ENCODE results near the gene FRS2. TPM values are rescaled to one million over a fixed set of nuclear protein-coding genes. Genes with fewer than 3 reads are reported as not detected.

The FRS2 gene
- total and polyA plus RNA-seq, 9 of the 15 experiments (the other 6 are each of a cell fraction or from before 2014, with no cell fraction given): 1.0 to 9.1 (median 6.0) TPM

- TF ChIP-seq ZBTB34 (CRISPR knock-in tag; IDR thresholded peaks at IDR 0.05) (no peak), ZFP30 (CRISPR knock-in tag; IDR thresholded peaks at IDR 0.05; ENCODE audit: borderline replicate concordance) (no peak), RBM17 (IDR thresholded peaks at IDR 0.05; ENCODE audit: borderline replicate concordance, low read depth, low read length) (no peak), KAT7 (CRISPR knock-in tag; IDR thresholded peaks at IDR 0.05; ENCODE audit: borderline replicate concordance) (peak; percentile 97; the same call in 1 of the 2 replicates), ZNF764 (CRISPR knock-in tag; IDR thresholded peaks at IDR 0.05; ENCODE audit: low read depth) (no peak), ATF6 (CRISPR knock-in tag; IDR thresholded peaks at IDR 0.05) (peak; percentile 95; the same call in 1 of the 2 replicates), TAL1 (IDR thresholded peaks at IDR 0.05) (no peak), TAF9B (IDR thresholded peaks at IDR 0.05; ENCODE audit: partially characterized antibody) (peak; percentile 93), FOXA3 (CRISPR knock-in tag; conservative IDR thresholded peaks at IDR 0.05 in 1 of 2, IDR thresholded peaks at IDR 0.05 in 1 of 2) (no peak), KLF1 (tag; IDR thresholded peaks at IDR 0.05) (peak; percentile 58; the same call in 1 of the 2 replicates), WHSC1 (IDR thresholded peaks at IDR 0.05; ENCODE audit: low read length) (no peak), ELF1 (tag; IDR thresholded peaks at IDR 0.05) (peak; percentile 79; the same call in 1 of the 2 replicates), ZNF561 (CRISPR knock-in tag; conservative IDR thresholded peaks at IDR 0.05) (no peak), ZFP1 (CRISPR knock-in tag; IDR thresholded peaks at IDR 0.05) (no peak), DIDO1 (tag; IDR thresholded peaks at IDR 0.05; ENCODE audit: low read depth) (no peak), GATAD2B (IDR thresholded peaks at IDR 0.05; ENCODE audit: borderline replicate concordance) (no peak), ZNF717 (CRISPR knock-in tag; IDR thresholded peaks at IDR 0.05) (no peak)
- TF ChIP-seq, protein P1, sequence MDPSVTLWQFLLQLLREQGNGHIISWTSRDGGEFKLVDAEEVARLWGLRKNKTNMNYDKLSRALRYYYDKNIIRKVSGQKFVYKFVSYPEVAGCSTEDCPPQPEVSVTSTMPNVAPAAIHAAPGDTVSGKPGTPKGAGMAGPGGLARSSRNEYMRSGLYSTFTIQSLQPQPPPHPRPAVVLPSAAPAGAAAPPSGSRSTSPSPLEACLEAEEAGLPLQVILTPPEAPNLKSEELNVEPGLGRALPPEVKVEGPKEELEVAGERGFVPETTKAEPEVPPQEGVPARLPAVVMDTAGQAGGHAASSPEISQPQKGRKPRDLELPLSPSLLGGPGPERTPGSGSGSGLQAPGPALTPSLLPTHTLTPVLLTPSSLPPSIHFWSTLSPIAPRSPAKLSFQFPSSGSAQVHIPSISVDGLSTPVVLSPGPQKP (CRISPR knock-in tag; IDR thresholded peaks at IDR 0.05): no peak
- TF ChIP-seq, protein P2, sequence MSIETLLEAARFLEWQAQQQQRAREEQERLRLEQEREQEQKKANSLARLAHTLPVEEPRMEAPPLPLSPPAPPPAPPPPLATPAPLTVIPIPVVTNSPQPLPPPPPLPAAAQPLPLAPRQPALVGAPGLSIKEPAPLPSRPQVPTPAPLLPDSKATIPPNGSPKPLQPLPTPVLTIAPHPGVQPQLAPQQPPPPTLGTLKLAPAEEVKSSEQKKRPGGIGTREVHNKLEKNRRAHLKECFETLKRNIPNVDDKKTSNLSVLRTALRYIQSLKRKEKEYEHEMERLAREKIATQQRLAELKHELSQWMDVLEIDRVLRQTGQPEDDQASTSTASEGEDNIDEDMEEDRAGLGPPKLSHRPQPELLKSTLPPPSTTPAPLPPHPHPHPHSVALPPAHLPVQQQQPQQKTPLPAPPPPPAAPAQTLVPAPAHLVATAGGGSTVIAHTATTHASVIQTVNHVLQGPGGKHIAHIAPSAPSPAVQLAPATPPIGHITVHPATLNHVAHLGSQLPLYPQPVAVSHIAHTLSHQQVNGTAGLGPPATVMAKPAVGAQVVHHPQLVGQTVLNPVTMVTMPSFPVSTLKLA (conservative IDR thresholded peaks at IDR 0.05): peak; percentile 99
- TF ChIP-seq, protein P3, sequence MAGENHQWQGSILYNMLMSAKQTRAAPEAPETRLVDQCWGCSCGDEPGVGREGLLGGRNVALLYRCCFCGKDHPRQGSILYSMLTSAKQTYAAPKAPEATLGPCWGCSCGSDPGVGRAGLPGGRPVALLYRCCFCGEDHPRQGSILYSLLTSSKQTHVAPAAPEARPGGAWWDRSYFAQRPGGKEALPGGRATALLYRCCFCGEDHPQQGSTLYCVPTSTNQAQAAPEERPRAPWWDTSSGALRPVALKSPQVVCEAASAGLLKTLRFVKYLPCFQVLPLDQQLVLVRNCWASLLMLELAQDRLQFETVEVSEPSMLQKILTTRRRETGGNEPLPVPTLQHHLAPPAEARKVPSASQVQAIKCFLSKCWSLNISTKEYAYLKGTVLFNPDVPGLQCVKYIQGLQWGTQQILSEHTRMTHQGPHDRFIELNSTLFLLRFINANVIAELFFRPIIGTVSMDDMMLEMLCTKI (IDR thresholded peaks at IDR 0.05; ENCODE audit: partially characterized antibody): no peak
Measured at GRCh38 chr12:69585189-69586062, 115.2 kb downstream of the FRS2 start, which contains the start of gene CCT2 (continued).

Data from K562 (cell line).